Kidney epithelial cell (primary cell): ENCODE measurements around the gene KIF26A. TPM values are rescaled to one million over a fixed set of nuclear protein-coding genes. Genes with fewer than 3 reads are reported as not detected.

Source experiments
- DNase-seq: peaks from one replicate; pipeline ENCODE4 v3.0.0-alpha.2; 2010; ENCODE audit warnings: low read depth
- H3K27me3 ChIP-seq: 2 replicates; pipeline ENCODE4 v1.6.0; 2011; ENCODE audit warnings: low read length; ENCODE audit not compliant: control insufficient read depth, insufficient read depth
- H3K36me3 ChIP-seq: 2 replicates; pipeline ENCODE4 v1.5.1; 2011; ENCODE audit warnings: low read length; ENCODE audit not compliant: control insufficient read depth, insufficient read depth
- H3K4me3 ChIP-seq: 2 replicates; pipeline ENCODE4 v1.5.1; 2011; ENCODE audit warnings: low read depth, mild to moderate bottlenecking, control low read depth, low read length
- total RNA-seq: library from RNA; depleted of rRNA; stranded (reverse); fragments of >200 nt; gene quantifications from 2 replicates; pipeline ENCODE4 v1.2.3, GENCODE V29; 2015
- TF ChIP-seq, protein P1 (sequence below): IDR thresholded peaks from 2 replicates; pipeline ENCODE4 v1.5.1; 2011; ENCODE audit warnings: mild to moderate bottlenecking, moderate library complexity, low read length, control low read depth, inconsistent platforms; ENCODE audit not compliant: insufficient read depth, poor library complexity, severe bottlenecking

Gene KIF26A
- total RNA-seq, 1 donor from 2014 or later = 0.21 TPM

DNA sequence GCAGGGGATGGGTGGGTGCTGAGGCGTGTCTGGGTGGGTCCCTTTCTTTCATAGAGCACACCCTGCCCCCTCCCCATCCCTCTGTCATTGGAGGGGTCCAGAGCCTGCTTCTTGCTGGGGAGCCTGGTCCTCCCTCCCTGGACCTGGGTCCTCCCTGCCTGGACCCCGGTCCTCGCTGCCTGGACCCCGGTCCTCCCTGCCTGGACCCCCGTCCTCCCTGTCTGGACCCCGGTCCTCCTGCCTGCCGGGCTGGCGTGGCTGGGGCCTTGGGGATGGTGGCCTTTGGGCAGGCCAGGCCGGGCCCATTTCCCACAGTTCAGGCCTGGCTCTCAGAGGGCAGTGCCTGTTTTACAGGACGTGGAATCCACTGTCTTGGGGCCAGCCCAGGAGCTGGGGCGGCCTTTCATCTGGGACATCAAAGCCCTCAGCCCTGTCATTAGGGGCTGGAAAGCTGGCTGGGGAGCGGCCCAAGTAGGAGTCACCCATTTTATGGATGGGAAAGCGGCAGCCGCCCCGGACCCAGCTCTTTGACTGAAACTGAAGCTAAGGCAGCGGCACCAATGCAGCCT, 44.6 kb downstream of the KIF26A start:
- Histone ChIP-seq H3K36me3 (no peaks in the 10 kb centered on the region), H3K27me3 (peaks cover 12% of the 10 kb centered on the region), H3K4me3 (no peak overlapping the region)
- TF ChIP-seq, protein P1, sequence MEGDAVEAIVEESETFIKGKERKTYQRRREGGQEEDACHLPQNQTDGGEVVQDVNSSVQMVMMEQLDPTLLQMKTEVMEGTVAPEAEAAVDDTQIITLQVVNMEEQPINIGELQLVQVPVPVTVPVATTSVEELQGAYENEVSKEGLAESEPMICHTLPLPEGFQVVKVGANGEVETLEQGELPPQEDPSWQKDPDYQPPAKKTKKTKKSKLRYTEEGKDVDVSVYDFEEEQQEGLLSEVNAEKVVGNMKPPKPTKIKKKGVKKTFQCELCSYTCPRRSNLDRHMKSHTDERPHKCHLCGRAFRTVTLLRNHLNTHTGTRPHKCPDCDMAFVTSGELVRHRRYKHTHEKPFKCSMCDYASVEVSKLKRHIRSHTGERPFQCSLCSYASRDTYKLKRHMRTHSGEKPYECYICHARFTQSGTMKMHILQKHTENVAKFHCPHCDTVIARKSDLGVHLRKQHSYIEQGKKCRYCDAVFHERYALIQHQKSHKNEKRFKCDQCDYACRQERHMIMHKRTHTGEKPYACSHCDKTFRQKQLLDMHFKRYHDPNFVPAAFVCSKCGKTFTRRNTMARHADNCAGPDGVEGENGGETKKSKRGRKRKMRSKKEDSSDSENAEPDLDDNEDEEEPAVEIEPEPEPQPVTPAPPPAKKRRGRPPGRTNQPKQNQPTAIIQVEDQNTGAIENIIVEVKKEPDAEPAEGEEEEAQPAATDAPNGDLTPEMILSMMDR = no peak
- no peak for DNase-seq

DNA sequence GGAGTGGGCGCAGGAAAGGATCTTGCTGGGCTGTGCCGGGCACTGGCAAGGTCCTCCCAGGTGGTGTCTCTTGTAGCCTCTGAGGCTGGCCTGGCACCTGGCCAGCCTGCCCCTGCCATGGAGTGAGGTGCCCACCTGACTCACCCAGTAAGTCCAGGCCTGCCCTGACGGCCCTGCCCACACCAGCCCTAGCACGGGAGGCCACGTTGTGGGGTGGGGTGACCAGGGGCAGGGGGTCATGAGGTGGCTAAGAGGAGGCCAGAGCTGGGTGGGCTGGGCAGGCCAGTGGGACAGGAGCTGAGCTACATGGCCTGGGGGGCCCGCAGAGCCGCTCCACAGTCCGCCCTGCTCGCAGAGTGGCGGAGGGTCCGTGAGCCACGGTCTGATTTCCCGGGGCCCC, 45.4 kb downstream of the KIF26A start:
- Histone ChIP-seq H3K36me3 (no peaks in the 10 kb centered on the region), H3K27me3 (peaks cover 12% of the 10 kb centered on the region), H3K4me3 (no peak overlapping the region)
- TF ChIP-seq, protein P1 = no peak
- no peak for DNase-seq

DNA sequence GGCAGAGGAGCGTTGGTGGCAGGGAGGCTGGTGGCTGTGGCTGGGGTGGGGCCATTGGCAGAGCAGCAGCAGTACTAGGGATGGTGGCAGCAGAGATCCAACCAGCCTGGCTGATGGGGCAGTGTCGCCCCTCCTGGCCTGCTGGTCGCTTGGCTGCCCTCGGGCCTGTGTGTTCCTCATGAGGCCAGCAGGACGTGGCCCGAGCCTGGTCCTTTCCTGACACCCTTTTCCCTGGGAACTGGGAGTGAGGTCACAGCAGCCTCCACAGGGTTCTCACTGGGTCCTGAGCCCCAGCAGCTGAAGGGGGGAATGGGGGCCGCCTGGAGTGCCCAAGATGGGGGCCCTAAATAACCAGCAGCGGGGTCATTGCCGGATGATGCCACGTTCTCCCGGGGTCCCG, 46.1 kb downstream of the KIF26A start:
- H3K36me3 ChIP-seq = no peaks in the 10 kb centered on the region
- peaks cover 8% of the 10 kb centered on the region for H3K27me3 ChIP-seq
- TF ChIP-seq, protein P1 = no peak
- no peak overlapping the region for H3K4me3 ChIP-seq
- no peak for DNase-seq

DNA sequence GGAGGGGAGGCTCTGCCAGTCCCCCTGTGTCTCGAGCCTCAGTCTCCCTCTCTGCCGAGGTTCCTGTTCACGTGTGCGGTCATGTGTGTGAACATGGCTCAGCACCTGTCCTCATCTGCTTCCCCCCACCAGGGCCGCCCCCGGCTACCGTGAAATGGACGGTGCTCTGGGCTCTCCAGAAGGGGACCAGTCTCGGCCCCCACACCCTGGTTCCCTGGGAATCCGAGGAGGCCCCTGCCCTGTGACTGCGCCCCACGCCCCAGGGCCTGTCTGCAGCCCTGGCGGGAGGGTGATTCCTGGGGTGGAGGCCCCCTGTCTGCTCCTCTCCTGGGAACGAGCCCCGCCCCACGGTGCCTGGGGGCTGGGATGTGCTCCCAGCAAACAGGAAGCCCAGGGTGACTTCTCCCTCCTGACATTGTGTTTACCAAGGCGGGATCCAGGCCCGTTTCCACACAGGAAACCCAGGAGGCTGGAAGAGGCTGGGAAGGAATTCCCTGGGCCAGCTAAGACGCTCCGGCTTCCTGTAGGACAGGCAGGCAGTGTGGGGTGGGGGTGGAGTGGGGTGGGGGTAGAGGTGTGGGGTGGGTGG, 46.6 kb downstream of the KIF26A start:
- DNase-seq = no peak
- Histone ChIP-seq H3K36me3 (no peaks in the 10 kb centered on the region), H3K4me3 (no peak overlapping the region), H3K27me3 (peaks cover 4% of the 10 kb centered on the region)
- TF ChIP-seq, protein P1 = no peak

DNA sequence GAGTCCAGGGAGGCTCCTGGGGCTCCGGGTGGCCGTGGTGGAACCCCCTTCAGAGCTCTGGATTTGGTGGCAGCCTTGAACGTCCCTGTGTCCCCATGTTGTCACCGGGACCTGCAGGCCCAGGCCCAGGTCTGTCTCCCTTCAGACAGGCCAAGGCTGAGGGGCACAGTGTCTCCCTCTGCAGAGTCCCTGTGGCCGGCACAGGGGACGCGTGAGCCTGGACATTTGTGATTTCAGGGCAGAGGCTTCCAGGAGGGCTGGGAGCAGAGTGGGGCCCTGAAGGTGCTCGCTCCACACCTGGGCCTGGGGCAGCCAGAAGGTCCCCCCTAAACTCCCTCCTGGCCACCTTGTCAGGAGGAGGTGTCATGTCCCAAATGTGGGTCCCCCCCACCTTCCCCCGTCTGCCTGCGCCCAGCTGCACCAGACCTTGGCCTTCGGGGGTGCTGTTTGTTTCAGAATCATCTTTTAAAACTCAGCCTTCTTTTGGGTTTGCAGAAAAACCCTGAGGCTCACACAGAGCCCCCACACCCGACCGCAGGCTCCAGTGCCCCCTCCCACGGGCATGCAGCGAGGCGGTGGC, 47.6 kb downstream of the KIF26A start:
- H3K27me3 ChIP-seq = peaks cover 4% of the 10 kb centered on the region
- no peak for DNase-seq
- no peaks in the 10 kb centered on the region for H3K36me3 ChIP-seq
- no peak overlapping the region for H3K4me3 ChIP-seq
- TF ChIP-seq, protein P1 = no peak
